Non-pigmented ciliary epithelial cell (primary cell): ENCODE results near the gene PDHX.
A peak's percentile ranks its signal among the peaks of the same experiment; 100 is the strongest.

Source experiments
- DNase-seq: peaks from one replicate; pipeline ENCODE4 v3.0.0-alpha.2; 2010; ENCODE audit warnings: low read depth

PDHX gene

GRCh38 chr11:34990916-34991315 is 74.5 kb downstream of the PDHX start:
- DNase-seq: no peak

GRCh38 chr11:34994854-34995253 is 78.4 kb downstream of the PDHX start:
- DNase-seq: no peak

- DNase-seq: no peak
These were observed 80.5 kb downstream of the PDHX start for GRCh38 chr11:34996958-34997357.

- no peak for DNase-seq
These were observed 81.6 kb downstream of the PDHX start for GRCh38 chr11:34997952-34998528.

- DNase-seq: no peak
These were observed 83.0 kb downstream of the PDHX start for GRCh38 chr11:34999453-34999852.

- DNase-seq: no peak
These were observed 86.8 kb downstream of the PDHX start for GRCh38 chr11:35003186-35003585.

- DNase-seq: no peak
These were observed 87.2 kb downstream of the PDHX start for GRCh38 chr11:35003658-35004057.

GRCh38 chr11:35005141-35005780 is 88.8 kb downstream of the PDHX start:
- DNase-seq: no peak

GRCh38 chr11:35006389-35007128 is 90.1 kb downstream of the PDHX start:
- DNase-seq: no peak

- DNase-seq: no peak
These were observed 90.9 kb downstream of the PDHX start for GRCh38 chr11:35007277-35007676.

- DNase-seq: no peak
These were observed 92.9 kb downstream of the PDHX start for GRCh38 chr11:35009191-35009943.

GRCh38 chr11:35009944-35010342 is 93.5 kb downstream of the PDHX start:
- DNase-seq: no peak

GRCh38 chr11:35010654-35011053 is 94.2 kb downstream of the PDHX start:
- DNase-seq: no peak

- no peak for DNase-seq
These were observed 95.0 kb downstream of the PDHX start for GRCh38 chr11:35011389-35011788.

- DNase-seq: no peak
These were observed 95.5 kb downstream of the PDHX start for GRCh38 chr11:35011944-35012343.

GRCh38 chr11:35012467-35013191 is 96.2 kb downstream of the PDHX start:
- no peak for DNase-seq

- no peak for DNase-seq
These were observed 97.3 kb downstream of the PDHX start for GRCh38 chr11:35013514-35014233.

- DNase-seq: peak; percentile 91
These were observed 97.9 kb downstream of the PDHX start for GRCh38 chr11:35014346-35014745.

- DNase-seq: no peak
These were observed 99.4 kb downstream of the PDHX start for GRCh38 chr11:35015621-35016387.

GRCh38 chr11:35016916-35017315 is 100.5 kb downstream of the PDHX start:
- DNase-seq: no peak
